HL-60/S4 treated with phorbol 12-myristate 13-acetate at 8.2 ng/mL for 4 days and 3 days (cell line): ENCODE results near the gene SLC66A1.
"Not testable (repeated sequence)": the region's sequence is repeated elsewhere in the genome, so short reads cannot be mapped to it uniquely, and the experiment has no call there.

ENCODE experiments used
- in situ Hi-C: fragments of 300-500 bp; cut with MboI; formaldehyde crosslinking; loops from 2 replicates; pipeline ENCODE4 v1.15.0; 2022; ENCODE audit warnings: low sequenced_read_pairs

The SLC66A1 gene, protein sequence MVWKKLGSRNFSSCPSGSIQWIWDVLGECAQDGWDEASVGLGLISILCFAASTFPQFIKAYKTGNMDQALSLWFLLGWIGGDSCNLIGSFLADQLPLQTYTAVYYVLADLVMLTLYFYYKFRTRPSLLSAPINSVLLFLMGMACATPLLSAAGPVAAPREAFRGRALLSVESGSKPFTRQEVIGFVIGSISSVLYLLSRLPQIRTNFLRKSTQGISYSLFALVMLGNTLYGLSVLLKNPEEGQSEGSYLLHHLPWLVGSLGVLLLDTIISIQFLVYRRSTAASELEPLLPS

DNA sequence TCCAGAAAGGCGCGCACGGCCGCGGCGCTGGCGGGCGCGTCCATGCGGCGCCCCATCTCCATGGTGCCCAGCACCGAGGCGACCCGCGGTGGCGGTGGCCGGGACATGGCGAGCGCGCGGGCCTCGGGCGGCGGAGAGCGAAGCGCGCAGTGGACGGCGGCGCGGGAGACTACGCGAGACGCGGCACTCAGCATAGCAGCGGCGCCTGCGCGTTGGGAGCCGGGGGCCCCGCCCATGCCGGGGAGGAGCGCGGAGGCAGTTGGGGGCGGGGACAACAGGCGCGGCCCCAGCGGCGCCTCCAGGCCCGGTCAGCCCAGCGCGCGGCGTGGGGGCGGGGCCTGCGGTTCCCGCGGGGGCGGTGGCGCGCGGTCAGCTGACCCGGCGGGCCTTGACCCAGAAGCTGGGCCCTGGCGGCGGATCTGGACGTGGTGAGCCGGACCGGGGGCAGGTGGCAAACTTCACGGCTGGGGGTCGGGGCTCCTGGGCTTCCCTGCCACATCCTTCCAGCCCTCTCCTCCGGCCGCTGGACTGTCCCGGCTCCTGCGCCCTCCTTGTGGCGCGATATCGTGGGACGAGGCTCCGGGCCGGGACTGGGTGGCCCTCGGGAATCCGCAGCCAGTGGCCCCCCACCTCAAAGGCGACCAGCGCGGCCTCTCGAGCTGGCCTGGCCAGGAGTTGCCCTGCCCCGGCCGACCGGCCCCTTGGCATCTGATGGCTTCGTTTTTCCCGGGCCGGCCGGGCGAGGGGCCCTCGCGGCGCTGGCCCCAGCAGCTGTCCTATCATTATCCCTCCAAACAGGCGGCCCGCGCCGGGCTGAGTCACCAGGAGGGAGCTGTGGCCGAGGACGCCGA, at the start of gene SLC66A1, which contains the start of gene AKR7A2:
SLC66A1 (plus strand) TSS at position 396 of the 851 bp plus-strand sequence. CDS start 5,352 bp downstream, outside the sequence.
AKR7A2 (minus strand) TSS at position 214 of the 851 bp plus-strand sequence; CDS start at position 194, 20 bp downstream.
- in situ Hi-C loops: no loop called here

DNA sequence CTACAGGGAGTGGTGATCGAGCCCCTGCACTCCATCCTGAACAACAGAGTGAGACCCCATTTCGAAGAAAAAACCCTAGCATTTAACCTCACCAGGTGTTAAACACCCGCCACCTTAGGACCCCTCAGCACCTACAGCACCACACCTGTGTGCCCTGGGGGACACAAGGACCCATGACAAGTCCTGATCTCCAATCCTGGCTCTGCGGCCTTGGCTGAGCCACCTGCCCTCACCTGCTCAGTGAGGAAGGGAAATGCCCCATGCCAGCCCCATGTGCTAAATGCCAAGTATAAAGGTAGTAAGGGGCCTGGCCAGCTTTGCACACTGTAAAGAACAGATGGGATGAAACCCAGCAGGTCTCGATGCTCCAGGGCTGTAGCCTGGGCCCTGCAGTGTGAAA, 49.4 kb upstream of the SLC66A1 start:
- in situ Hi-C loops: no loop called here

- in situ Hi-C loops: no loop called here
Observed at GRCh38 chr1:19268445-19268844, 43.7 kb upstream of the SLC66A1 start.

GRCh38 chr1:19269427-19270342, 42.4 kb upstream of the SLC66A1 start:
- in situ Hi-C loops: not testable (repeated sequence)

GRCh38 chr1:19270343-19270730, 41.8 kb upstream of the SLC66A1 start:
- in situ Hi-C loops: not testable (repeated sequence)

DNA sequence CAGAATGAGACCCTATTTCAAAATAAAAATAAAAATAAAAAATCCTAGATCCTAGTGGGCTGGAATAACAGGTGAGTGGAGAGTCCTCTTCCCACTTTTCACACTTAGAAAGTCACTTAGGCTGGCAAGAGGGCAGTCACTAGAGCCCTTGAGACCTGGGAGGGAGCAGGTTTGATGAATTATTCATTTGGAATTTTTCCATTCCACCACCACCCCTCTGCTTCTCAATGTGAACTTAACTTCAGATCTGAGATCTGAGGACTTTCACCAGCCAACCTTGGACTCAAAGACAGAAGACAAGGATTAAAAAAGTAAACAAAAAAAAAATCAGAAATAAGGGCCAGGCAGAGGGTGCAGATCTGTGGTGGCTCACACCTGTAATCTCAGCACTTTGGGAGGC, 40.1 kb upstream of the SLC66A1 start:
- in situ Hi-C loops: no loop called here

GRCh38 chr1:19273106-19273843, 38.9 kb upstream of the SLC66A1 start:
- in situ Hi-C loops: no loop called here

DNA sequence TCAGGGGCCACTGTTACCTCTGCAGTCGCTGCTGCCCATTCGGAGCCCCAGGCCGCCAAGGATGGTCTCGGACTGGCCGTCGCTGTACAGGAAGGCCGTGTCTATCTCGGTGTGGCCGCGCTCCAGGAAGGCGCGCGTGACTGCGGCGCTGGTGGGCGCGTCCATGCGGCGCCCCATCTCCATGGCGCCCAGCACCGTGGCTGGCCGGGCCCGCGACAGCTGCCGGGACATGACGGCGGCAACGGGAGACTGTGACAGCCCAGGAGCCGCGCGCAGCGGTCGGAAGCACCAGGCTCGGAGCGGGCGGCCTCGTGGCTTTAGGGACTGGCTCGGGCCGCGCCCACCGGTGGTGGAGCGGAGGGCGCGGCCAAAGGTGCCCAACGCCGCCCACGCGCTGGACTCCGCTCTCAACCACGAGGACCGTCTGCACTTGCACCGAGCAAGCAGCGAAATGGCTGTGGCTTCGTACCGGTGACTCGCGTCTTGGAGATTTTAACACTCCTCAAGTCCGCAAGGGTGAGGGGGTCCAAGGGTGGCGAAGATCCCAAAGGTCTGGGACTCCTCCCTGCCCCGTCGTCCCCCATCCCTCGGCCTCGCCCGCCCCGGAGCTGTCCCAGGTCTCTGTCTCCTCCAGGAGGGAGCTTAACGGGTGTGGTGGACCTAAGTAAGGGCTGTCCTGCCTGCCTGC, 38.1 kb upstream of the SLC66A1 start:
- in situ Hi-C loops: not testable (repeated sequence)

DNA sequence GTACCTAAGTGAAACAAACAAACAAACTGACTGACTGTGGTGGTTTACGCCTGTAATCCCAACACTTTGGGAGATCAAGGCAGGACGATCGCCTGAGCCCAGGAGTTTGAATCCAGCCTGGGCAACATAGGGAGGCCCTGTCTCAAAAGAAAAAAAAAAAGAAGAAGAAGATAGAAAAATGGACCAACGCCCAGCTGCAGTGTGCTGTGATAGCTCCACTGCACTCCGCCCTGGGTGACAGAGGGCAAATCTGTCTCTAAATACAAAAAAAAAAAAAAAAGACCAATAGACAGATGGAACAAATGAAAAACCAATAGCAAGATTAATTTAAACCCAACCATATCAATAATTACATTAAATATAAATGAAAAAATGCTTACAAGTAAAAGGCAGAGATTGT, 37.5 kb upstream of the SLC66A1 start:
- in situ Hi-C loops: no loop called here

GRCh38 chr1:19283891-19284290, 28.2 kb upstream of the SLC66A1 start:
- in situ Hi-C loops: no loop called here

DNA sequence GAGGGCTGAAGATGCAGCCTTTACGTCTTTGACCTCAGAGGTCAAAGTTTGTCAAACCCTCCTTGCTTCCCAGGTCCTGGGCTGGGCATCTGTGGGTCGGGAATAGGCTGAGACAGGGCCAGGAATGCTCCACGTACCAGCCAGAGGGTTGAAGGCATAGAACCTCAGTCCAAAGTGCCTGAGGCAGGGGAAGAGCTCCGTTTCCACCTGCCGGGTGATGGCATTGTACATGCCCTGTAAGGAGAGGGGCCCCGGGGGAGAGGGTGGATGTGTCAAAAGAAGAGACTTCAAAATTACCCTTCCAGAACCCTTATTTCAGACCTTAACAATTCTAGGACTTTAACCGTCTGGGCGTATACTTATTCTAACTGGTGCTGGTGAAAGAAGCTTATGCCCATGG, 27.2 kb upstream of the SLC66A1 start:
- in situ Hi-C loops: no loop called here

GRCh38 chr1:19285366-19285765, 26.8 kb upstream of the SLC66A1 start:
- in situ Hi-C loops: not testable (repeated sequence)

DNA sequence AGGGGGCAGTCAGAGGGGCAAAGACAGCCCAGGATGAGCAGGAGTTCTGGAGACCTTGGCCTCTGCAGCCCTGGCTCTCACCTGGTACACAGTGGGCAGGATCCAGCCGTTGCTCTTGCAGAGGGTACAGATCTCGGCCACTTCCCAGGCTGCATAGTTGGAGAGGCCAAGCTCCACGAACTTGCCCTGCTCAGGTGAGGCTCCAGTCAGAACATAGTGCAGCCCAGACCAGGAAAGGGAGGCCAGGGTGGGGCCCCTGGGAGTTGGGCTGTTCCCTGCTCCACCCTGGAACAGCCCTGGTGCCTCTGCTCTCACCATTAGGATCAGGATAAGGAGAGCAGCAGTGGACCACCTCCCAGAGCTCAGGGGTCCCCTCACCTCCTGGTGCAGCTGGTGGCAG, 26.3 kb upstream of the SLC66A1 start:
- in situ Hi-C loops: not testable (repeated sequence)

GRCh38 chr1:19287436-19288185, 24.5 kb upstream of the SLC66A1 start:
- in situ Hi-C loops: no loop called here

- in situ Hi-C loops: not testable (repeated sequence)
Observed at GRCh38 chr1:19288324-19289241, 23.5 kb upstream of the SLC66A1 start, which contains the start of gene AKR7A3. Gene AKR7A3 (minus strand): TSS chr1:19288770. CDS start chr1:19288709, 61 bp downstream.

DNA sequence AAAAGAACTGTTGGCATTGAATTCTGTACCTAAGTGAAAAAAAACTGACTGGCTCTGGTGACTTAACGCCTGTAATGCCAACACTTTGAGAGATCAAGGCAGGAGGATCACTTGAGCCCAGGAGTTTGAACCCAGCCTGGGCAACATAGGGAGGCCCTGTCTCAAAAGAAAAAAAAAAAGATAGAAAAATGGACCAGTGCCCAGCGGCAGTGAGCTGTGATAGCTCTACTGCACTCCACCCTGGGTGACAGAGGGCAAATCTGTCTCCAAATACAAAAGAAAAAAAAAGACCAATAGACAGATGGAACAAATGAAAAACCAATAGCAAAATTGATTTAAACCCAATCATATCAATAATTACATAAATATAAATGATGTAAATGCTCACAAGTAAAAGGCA, 22.9 kb upstream of the SLC66A1 start:
- in situ Hi-C loops: no loop called here

GRCh38 chr1:19294638-19295037, 17.5 kb upstream of the SLC66A1 start:
- in situ Hi-C loops: no loop called here

DNA sequence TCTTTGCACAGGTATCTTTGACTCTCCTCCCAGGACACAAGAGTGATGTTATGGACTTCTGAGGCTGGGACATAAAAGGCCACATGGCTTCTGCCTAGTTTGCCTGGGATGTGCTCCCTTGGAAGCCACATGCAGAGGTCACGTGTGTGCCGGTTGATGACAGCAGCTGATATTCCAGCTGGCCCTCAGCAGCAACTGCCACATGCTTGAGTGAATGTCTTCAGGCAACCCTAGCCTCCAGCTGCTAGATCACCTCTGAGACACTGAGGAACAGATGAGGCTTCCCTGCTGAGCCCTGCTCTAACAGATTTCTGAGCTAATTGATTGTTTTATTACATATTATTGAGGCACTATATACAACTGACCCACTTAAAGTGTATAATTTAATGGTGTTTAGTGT, 11.9 kb upstream of the SLC66A1 start:
- in situ Hi-C loops: no loop called here
